ENCODE measurements around the gene KSR1. TPM values are rescaled to one million over a fixed set of nuclear protein-coding genes. Genes with fewer than 3 reads are reported as not detected.

Gene KSR1
- total and polyA plus RNA-seq, 10 of the 15 experiments (the other 5 are each of a cell fraction or from before 2014, with no cell fraction given) = 0.97 to 66.6 (median 22.9) TPM

DNA sequence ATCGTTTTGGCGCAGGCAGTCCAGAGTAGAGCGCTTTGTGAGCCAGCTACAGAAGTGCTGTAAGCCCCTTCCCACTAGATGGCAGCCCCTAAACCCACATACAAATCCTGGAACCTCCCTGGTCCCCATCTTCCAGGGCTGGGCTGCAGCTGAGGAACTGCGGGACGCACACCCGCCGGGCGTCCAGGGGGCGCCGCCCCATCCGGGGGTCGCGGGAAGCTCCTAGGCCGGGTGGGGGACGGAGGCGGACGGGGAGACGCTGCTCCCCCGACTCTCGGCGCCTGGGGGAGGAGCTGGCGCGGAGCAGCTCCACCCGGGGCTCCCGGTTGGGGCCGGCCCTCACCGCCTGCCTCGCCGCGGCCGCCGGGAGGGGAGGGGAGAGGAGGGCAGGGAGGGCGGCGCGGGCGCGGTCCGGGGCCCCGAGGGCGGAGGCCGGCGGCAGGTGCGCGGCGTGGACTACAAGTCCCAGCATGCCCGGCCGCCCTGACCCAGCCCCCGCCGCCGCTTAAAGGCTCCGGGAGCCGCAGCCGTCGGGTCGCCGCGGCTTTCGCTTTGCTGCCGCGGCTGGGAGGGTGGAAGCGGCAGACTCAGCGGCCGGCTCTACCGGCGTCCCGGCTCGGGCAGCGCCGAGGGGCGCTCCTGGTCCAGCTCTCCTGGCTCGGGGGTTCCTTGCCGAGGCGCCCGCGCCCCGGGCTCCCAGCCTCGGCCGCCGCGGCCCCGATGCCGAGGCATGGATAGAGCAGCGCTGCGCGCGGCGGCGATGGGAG is at the start of gene KSR1 (continued):
- TF ChIP-seq, protein P1, sequence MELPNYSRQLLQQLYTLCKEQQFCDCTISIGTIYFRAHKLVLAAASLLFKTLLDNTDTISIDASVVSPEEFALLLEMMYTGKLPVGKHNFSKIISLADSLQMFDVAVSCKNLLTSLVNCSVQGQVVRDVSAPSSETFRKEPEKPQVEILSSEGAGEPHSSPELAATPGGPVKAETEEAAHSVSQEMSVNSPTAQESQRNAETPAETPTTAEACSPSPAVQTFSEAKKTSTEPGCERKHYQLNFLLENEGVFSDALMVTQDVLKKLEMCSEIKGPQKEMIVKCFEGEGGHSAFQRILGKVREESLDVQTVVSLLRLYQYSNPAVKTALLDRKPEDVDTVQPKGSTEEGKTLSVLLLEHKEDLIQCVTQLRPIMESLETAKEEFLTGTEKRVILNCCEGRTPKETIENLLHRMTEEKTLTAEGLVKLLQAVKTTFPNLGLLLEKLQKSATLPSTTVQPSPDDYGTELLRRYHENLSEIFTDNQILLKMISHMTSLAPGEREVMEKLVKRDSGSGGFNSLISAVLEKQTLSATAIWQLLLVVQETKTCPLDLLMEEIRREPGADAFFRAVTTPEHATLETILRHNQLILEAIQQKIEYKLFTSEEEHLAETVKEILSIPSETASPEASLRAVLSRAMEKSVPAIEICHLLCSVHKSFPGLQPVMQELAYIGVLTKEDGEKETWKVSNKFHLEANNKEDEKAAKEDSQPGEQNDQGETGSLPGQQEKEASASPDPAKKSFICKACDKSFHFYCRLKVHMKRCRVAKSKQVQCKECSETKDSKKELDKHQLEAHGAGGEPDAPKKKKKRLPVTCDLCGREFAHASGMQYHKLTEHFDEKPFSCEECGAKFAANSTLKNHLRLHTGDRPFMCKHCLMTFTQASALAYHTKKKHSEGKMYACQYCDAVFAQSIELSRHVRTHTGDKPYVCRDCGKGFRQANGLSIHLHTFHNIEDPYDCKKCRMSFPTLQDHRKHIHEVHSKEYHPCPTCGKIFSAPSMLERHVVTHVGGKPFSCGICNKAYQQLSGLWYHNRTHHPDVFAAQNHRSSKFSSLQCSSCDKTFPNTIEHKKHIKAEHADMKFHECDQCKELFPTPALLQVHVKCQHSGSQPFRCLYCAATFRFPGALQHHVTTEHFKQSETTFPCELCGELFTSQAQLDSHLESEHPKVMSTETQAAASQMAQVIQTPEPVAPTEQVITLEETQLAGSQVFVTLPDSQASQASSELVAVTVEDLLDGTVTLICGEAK (IDR thresholded peaks at IDR 0.05; ENCODE audit: borderline replicate concordance) = no peak
- TF ChIP-seq, protein P2, sequence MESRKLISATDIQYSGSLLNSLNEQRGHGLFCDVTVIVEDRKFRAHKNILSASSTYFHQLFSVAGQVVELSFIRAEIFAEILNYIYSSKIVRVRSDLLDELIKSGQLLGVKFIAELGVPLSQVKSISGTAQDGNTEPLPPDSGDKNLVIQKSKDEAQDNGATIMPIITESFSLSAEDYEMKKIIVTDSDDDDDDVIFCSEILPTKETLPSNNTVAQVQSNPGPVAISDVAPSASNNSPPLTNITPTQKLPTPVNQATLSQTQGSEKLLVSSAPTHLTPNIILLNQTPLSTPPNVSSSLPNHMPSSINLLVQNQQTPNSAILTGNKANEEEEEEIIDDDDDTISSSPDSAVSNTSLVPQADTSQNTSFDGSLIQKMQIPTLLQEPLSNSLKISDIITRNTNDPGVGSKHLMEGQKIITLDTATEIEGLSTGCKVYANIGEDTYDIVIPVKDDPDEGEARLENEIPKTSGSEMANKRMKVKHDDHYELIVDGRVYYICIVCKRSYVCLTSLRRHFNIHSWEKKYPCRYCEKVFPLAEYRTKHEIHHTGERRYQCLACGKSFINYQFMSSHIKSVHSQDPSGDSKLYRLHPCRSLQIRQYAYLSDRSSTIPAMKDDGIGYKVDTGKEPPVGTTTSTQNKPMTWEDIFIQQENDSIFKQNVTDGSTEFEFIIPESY (IDR thresholded peaks at IDR 0.05) = no peak
- TF ChIP-seq IKZF1 (conservative IDR thresholded peaks at IDR 0.05) (peak; percentile 97), CBX5 (IDR thresholded peaks at IDR 0.05; ENCODE audit: low read depth) (no peak), MXI1 (IDR thresholded peaks at IDR 0.05; ENCODE audit: low read depth, low read length) (peak; percentile 77), ESRRA (IDR thresholded peaks at IDR 0.05; ENCODE audit: low read length) (no peak), POLR2AphosphoS2 (IDR thresholded peaks at IDR 0.05; ENCODE audit: low read depth, low read length) (0 out of 2 replicates have a peak, but pooled peaks have one; percentile 58), IRF4 (IDR thresholded peaks at IDR 0.05; ENCODE audit: low read depth, low read length) (no peak), TCF12 (IDR thresholded peaks at IDR 0.05; ENCODE audit: low read depth, low read length) (peak; percentile 66; the same call in 1 of the 2 replicates), DPF2 (IDR thresholded peaks at IDR 0.05) (peak; percentile 73), ZNF384 (IDR thresholded peaks at IDR 0.05; ENCODE audit: borderline replicate concordance, low read depth, low read length) (no peak), GATAD2B (conservative IDR thresholded peaks at IDR 0.05; ENCODE audit: low read depth) (peak; percentile 74; the same call in 1 of the 2 replicates), KLF5 (IDR thresholded peaks at IDR 0.05; ENCODE audit: partially characterized antibody) (peak; percentile 31), ASH2L (IDR thresholded peaks at IDR 0.05; ENCODE audit: borderline replicate concordance, low read depth) (0 out of 2 replicates have a peak, but pooled peaks have one; percentile 86)
- TF ChIP-seq, protein P3, sequence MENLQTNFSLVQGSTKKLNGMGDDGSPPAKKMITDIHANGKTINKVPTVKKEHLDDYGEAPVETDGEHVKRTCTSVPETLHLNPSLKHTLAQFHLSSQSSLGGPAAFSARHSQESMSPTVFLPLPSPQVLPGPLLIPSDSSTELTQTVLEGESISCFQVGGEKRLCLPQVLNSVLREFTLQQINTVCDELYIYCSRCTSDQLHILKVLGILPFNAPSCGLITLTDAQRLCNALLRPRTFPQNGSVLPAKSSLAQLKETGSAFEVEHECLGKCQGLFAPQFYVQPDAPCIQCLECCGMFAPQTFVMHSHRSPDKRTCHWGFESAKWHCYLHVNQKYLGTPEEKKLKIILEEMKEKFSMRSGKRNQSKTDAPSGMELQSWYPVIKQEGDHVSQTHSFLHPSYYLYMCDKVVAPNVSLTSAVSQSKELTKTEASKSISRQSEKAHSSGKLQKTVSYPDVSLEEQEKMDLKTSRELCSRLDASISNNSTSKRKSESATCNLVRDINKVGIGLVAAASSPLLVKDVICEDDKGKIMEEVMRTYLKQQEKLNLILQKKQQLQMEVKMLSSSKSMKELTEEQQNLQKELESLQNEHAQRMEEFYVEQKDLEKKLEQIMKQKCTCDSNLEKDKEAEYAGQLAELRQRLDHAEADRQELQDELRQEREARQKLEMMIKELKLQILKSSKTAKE (IDR thresholded peaks at IDR 0.05; ENCODE audit: low read depth, poor library complexity, severe bottlenecking) = no peak

All from GM12878 (cell line).